GM19099 (cell line): Measurements from ENCODE around the gene SLC24A4.

Source experiments
- POLR2A ChIP-seq: IDR thresholded peaks from 3 replicates; pipeline ENCODE4 v1.6.1; 2011; ENCODE audit warnings: low read depth; ENCODE audit not compliant: insufficient read length; ENCODE audit errors: extremely low read depth

The SLC24A4 gene

DNA sequence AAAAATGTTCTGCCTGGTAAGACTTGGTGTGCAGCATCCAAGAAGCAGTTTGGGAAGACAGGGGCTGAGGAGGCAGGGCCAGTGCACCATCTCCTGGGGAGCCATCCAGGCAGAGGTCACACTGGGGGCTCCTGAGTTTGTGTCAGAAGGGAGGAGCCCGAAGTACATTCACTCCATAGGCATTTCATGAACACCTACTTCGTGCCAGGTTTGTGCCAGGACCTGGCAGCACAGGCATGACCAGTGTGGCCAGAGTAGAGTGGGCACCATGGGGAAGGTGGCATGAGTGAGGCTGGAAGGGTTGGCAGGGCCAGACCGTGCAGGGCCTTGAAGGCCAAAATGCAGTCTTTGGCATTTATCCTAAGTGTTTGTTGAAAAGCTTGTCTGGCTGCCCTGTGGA is 104.1 kb downstream of the SLC24A4 start:
- no peak for TF ChIP-seq POLR2A

DNA sequence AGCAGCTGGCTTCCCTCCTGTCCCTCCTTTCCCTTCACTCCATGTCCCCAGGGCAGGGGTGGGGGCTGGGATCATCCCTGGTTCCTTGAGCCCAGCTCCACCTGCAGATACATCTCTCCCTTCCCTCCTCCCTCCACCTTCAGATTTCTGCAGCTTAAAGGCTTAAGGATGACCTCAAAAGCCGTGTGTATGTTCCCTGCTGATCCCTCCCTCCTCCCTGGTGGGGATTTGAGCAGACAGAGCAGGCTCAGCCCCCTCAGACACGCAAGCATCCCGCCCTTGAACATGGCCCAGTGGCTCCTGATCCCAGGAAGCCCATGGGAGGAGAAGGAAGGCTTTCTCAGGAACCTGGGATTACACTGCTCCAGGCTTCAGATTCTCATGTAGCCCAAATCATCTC is 107.7 kb downstream of the SLC24A4 start:
- no peak for TF ChIP-seq POLR2A

DNA sequence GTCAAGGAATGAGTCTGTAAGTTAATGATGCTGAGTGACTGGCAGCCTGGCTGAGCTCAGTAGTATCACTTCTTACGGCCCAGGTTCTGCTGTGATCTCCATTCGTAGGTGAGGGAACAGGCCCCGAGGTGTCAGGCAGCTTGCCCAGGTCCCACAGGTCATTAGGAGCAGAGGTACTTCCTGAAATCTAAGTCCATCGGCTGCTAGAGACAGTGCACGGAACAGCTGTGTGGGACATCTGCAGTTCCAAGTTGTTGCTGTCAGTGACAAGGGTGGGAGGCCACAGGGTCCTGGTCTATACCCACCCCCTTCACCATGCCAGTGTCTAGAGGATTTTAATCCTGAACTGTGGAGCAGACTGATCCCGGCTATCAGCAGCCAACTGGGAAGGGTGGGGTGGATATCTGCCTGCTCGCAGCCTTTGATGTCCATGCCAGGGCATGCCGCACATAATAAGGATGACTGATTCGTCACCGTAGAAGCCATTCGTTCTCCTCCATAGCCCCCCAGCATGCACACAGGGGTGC is 108.3 kb downstream of the SLC24A4 start:
- no peak for TF ChIP-seq POLR2A

DNA sequence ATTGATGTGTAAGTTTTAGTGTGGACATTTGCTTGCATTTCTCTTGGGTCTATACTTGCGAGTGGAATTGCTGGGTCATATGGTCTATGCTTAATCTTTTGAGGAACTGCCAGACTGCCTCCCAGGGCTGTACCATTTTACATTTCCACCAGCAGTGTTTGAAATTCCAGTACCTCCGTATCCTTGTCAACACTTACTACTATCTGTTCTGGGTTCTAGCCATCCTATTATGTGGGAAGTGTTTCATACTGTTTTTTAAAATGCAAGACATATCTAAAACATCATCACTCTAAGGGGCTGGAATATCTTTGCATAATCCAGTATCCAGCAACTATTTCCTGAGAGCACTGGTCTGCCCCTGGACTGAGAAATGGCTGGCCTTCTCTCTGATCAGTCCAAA is 110.4 kb downstream of the SLC24A4 start:
- no peak for TF ChIP-seq POLR2A

DNA sequence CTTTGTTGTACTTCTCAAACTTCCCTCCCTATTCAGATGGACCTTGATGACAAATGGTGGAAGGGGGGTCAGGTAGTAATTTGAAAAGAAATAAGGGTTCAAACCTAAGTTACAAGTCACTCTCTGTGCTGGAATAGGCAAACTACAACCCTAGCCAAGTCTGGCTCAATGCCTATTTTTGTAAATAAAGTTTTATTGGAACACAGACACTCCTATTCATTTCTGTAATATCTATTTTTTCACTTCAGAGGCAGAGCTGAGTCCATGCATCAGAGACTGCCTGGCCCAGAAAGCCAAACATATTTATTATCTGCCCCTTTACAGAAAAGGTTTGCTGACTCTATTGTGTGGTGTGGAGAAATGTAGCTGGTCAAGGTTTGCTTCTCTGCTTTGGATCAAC is 112.2 kb downstream of the SLC24A4 start:
- no peak for TF ChIP-seq POLR2A

DNA sequence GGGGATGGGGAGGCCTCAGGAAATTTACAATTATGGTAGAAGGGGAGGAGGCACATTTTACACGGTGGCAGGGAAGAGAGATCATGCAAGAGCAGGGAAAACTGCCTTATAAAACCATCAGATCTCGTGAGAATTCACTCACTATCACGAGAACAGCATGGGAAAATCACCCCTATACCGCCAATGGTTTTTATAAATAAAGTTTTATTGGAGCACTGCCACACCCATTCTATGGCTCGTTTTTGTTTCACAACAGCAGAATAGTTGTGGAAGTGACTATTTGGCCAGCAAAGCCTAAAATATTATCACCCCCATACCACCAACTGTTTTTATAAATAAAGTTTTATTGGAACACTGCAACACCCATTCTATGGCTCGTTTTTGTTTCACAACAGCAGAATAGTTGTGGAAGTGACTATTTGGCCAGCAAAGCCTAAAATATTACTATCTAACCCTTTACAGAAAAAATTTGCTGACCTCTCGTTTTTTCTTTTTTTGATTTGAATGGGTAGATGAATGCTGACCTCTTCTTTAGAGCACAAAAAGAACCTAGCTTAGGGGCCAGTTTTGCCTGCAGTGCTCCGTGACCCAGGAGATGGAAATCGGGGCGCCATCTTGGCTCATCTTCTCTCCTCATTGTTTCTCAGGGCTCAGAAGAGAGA is 113.3 kb downstream of the SLC24A4 start:
- no peak for TF ChIP-seq POLR2A

DNA sequence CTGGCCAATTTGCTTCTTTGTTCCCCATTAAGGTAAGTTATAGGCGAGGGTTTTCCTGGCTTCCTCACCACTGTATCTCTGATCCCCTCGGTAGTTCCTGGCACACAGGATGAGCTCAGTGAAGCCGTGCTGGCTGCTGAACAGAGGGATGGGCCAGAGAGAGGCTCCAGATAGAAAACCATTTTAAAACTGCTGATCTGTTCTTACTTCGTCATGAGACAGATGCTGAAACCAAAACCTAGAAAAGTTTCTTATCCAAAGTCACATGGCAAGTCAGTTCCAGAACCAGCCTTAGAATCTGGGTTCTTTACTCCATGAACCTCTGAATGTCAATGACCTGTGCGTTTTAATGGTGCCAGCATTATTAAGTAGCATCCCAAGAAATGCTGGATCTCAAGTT is 114.3 kb downstream of the SLC24A4 start:
- no peak for TF ChIP-seq POLR2A

DNA sequence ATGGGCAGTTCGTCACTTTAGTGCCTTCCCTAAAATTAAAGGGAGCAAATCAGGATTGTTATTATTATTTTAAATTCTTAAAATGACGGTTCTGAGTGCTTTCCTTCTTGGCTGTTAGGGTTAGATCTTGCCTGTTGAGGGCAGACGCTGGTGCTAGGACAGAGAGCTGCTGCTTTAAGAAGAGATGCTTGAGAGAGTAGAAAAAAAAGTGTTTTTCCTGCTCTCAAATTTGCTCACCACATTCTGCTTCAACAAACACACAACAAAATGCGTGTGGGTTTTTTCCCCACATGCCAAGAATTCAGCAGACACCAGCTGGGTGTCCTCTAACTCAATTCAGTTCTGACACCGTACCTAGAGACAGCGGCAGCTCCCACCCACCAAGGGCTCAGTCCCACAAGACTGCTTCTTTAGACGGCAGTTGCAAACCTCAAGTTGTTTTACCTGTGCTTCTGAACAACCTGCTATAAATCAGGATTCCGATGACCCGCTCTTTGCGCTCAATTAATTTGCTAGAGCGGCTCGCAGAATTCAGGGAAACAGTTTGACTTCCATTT is 114.8 kb downstream of the SLC24A4 start:
- no peak for TF ChIP-seq POLR2A

DNA sequence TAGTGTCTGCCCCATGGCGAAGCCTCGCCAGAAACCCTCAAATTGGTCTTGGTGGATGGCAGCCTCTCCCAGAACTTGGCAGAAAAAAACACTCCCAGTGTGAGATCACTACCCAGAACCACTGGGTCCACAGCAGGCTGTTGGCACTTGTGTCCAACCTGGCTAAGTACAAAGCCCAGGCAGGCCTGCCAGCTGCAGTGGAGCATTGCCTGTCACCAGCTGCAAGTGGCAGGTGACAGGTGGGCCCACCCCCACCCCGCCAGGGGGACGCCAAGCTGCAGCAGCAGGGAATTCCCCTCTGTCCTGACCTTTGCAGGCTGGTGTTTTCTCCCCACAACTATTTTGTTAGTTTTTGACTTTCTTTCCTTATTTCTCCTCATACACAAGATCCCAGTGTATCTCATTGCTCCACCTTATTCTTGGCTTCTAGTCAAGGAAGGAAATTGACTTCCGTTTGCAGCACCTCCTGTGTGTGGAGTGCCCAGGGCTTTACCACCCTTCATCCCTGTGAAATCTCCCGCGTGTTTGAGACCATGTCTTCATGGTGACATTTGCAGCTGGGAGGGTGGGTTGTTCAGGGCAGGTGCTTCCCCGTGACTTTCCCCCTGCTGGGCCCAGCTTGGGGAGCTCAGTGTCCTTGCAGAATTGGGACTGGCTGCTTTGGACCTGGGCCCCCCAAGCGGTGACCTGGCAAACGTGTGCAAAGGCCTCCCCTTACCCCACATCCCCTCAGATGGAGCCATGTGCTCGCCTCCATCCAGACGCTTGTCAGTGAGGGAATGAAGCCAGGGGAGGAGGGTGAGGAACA is 116.8 kb downstream of the SLC24A4 start:
- no peak for TF ChIP-seq POLR2A

DNA sequence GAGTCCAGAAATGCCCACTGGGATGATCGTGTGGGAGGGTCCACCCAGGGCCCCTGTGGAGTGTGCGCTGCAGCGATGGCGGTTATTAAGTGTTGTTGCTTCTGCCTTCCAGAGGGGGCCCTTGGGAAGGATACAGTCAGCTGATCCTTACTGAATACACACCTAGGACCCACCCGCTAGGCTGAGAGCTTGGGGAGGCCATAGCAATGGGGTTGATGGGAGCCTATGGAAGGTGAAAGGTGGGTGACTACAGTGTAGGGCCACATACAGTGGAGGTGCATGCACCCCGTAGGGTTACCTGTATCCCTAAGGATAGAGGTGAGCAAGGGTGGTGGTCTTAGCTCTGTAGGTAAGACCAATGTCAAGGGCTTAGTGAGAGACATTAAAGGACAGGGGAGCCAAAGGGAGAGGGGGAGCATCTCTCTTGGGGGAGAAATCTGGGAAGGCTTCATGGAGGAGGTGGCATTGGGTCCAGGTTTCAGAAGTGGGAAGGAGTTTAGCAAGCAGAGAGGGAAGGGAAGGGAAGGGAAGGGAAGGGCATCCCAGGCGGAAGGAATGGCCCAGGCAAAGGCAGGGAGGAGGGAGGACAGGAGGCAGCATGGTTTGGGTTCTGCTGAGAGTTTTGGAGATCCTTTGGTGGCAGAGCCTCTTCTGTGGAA is 117.5 kb downstream of the SLC24A4 start:
- no peak for TF ChIP-seq POLR2A

DNA sequence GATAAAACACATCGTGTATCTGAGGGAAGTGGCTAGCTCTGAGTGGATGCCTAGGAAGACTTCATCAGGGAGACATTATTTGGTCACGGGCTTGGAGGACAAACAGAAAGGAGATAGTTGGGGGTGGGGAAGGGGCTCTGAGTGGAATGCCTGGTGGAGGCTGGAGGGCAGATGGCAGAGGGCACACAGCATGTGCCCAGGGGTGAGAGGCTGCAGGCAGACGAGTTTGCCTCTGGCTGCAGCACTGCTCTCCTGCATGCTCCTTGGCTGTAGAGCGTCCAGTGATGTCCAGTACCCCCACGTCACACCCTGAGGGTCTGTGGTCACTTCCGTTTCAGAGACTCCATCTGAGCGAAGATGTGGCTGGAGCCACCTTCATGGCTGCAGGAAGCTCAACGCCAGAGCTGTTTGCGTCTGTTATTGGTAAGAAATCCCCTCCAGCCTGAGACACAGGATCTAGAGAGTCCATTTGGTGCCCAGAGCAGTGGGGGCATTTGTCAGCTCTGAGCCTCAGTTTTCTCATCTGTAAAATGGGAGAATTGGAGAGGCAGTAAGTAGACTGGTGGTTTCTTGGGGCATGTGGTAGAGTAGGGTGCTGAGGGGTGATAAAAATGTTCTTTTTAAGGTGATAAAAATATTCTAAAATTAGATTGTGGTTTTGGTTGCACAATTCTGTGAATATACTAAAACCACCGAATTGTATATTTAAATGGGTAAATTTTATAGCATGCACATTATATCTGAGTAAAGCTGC is 119.0 kb downstream of the SLC24A4 start:
- no peak for TF ChIP-seq POLR2A

DNA sequence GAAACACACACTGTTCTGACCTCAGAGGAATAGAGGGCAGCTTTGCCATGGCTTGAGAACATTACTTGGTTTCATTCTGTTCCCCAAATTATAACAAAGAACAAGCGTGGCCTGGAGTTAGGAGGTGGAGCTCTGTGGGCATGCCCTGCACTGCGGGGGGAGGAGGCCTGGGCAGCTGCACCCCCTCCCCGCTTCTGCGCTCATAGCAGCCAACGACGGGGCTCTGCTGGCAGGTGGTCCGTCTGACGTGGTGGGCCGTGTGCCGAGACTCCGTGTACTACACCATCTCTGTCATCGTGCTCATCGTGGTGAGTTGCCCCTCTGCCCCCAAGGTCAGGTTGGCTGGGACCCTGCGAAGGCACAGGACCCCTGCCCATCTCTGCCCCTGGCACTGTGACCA is 120.2 kb downstream of the SLC24A4 start:
- no peak for TF ChIP-seq POLR2A

DNA sequence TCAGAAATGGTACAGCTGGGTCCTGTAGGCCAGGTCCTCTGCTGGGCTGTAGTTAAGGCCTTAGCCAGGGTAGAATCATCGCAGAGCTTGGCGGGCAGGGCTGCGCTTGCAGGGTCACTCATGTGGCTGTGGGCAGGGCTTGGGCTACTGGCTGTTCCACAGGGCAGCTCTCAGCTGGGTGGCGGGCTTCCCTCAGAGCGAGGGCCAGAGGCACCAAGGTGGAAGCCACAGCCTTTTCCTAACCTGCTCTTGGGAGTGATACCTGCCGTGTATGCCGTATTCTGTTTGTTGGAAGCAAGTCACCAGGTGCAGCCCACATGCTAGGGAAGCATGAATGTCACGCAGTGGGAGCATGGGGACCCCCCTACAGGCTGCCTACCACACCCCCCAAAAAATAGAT is 120.8 kb downstream of the SLC24A4 start:
- TF ChIP-seq POLR2A: no peak

DNA sequence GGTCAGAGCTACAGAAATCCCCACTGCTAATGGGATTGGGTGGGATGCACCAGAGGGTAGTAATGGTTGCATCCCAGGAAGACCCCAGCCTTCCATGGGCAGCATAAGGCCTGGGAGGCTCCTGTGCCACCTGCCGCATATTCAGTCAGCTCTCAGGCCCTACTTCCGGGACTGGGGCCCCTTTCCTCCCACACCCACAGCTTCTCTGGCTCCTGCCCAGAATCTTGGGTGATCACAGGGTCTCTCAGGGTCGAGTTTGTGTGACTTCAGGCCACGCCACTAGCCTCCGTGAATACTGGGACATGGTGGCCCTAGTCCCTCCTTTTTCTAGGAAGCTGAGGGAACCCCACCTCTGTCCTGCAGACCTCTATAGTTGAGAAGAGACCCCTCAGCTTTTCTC is 123.8 kb downstream of the SLC24A4 start:
- TF ChIP-seq POLR2A: no peak
